GM18508 (cell line): ENCODE results near the gene DNAI4.
"Not testable (repeated sequence)": the region's sequence is repeated elsewhere in the genome, so short reads cannot be mapped to it uniquely, and the experiment has no call there.

Source experiments
- ATAC-seq: cut with Tn5 transposase; IDR thresholded peaks from one replicate; pipeline ENCODE4 v1.9.1; 2021; ENCODE audit warnings: moderate number of reproducible peaks; ENCODE audit not compliant: insufficient read depth, unreplicated experiment

Gene DNAI4

DNA sequence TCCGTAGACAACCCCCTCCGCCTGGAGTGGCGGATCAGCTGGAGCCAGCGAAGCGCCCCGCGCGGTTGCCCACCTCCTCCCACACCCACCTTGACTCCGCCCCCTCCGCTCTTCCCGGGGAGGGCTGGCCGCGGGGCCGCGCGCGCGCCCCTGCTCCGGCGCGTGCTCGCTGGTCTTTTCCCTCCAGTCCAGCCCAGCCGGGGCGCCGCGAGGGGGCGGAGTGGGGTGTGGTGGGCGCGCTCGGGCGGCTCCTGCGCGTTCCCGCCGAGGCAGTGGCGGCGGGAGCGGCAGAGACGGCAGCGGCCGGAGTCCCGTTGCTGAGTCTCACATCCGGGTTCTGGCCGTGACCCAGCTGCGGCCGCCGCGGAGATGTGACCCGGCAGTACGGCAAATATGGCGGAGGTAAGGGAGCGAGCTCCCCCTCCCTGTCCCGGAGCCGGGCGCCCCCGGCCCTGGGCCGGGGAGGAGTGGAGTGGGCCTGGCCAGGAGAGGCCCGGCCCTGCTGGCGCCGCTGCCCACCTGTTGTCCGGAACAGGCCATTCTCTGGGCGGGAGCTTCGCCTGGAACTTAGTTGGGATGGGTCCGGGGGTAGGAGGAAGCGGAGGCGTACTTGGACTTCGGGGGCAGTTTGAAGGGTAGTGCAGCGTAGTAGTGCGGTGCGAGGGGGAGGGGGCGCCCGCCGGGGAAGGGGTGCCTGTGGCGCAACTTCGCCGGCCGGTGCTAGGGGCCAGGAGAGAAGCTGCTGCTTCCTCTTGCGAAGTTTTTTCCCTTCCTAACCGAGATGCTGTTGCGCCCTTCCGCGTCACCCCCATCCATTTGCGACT, 5.6 kb upstream of the DNAI4 start:
- peak; percentile 32 for ATAC-seq

DNA sequence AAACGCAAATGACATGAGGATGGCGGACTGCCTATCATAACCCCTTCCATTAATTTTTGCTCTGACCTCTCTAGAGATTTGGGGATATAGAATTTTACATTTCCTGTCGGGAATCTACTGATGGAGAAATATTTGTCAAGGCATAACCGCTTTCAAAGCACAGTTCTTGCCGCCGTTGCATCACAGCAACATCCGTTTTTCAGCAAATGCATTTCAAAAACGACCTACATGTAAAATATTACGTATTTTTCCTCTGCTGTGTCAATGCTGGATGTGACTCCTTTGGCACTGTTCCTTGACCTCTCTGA, 5.0 kb upstream of the DNAI4 start:
- ATAC-seq = no peak

DNA sequence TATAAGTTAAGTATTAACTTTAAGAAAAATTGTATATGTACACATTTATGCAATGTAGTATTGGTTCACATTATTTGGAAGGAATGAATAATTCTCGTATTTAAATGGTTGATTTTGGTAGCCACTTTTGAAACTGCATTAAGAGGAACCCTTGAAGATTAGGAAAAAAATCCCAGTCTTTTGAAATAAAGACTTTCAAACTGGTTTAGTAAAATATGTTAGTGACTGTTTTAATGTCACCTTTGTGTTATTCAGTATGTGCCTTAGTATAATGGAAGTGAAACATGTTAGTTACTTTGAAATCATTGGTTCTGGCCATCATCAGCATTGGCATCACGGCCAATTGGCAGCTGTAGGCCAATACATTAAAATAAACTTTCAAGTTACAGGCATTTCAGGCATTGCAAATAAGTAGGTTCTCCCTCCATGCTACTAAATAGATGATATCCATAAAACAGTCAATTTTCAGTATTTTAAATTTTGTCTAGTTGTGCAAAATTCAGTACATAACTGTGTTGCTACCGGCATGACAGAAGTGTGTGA, 4.6 kb upstream of the DNAI4 start:
- no peak for ATAC-seq

DNA sequence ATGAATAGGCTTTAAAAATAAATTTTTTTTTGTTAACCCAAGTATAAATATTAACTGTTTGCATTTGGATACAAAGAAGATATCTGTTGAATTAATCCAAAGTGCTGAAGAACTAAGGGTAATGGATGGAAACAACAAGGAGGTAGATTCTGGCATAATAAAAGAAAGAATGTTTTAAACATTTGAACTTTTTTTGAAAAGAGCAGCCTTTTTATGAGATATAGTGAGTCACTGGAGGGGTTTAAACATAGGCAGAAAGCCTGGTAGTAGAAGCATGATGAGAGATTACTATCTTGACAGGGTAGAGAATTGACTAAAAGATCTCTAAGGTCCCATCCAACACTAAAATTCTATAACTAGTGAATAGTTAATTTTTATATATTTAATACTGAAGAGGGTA, 2.9 kb upstream of the DNAI4 start:
- no peak for ATAC-seq

DNA sequence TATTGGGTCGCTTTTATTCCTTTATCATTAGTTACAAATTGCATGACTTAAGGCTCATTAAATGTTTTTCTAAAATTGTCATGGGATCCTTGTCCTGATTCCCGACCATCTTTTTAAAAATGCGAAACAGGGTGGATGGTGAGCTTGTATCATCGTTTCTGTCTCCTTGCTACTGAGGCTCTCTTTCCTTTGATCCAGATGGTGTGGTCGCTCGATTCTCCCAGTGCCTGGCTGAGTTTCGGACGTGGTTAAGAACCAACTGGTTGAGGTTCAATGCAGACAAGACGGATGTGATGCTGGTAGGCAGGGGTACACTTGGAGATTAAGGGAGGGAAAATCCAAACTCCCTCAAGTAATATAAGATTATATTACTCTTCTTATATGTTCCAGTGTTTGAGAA, 1.3 kb upstream of the DNAI4 start:
- ATAC-seq = no peak

DNA sequence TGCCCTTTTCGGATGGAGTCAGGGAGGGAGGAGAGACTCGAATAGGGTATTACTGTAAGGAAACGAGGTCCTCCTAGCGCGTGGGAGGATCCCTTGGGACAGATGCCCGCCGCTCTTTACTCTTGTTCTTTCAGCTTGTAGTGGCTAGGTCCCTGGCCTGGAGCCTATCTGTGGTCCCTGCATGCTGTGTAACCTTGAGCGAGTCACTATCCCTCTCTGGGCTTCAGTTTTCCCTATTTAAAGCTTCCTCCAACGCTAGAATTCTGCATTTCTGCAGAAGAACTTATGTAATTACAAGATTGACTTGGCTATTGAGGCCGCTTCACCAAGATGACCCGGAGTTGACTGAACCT, 878 bp upstream of the DNAI4 start:
- ATAC-seq = peak; percentile 1

DNA sequence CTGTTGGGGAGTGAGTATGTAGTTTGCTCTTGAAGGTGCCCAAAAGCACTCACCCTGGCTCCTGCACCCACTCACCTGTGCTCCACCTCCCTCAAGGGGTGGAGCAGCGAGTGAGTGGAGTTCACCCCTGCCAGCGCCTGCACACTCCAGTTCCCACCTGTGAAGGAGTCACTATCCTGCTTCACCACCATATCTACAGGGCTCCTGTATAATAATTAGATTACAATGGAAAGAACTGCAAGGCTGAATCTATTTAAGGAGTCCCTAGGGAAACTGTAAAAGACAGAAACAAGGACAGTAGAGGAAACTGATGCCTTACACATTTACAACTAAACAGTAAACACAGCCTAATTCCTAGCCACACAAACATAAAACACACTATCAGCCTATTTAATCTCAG, 4.1 kb downstream of the DNAI4 start:
- ATAC-seq = no peak

DNA sequence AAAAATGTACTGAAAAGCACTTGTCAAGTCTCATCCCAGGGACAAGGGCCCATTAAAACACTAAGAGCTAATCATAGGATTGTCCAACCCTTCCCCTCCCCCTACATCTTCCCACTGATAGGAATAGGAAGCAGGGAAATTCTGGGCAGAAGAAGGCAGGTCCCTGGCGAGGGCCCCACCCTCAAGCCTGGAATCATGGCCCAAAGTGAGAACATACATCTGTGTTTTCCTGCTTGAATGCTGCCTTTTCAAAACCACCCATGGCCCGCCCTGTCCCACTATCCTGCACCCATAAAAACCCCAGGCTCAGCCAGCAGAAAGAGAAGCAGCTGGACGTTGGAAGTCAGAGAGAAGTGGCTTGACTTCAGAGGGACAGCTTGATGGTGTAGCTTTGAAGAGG, 4.8 kb downstream of the DNAI4 start:
- ATAC-seq = no peak

DNA sequence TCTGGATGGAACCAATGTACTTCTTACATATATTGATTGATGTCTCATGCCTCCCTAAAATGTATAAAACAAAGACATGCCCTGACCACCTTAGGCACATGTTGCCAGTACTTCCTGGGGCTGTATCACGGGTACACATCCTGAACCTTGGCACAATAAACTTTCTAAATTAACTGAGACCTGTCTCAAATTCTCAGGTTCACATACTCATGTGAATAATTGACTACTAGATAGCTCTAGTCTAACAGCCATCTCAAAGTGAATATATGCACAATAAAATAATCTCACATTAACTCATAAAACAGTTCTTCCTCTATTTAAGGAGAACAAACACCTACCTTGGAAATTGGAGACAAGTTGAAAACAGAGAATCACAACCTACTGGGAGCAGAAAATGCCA, 5.6 kb downstream of the DNAI4 start:
- ATAC-seq = no peak

DNA sequence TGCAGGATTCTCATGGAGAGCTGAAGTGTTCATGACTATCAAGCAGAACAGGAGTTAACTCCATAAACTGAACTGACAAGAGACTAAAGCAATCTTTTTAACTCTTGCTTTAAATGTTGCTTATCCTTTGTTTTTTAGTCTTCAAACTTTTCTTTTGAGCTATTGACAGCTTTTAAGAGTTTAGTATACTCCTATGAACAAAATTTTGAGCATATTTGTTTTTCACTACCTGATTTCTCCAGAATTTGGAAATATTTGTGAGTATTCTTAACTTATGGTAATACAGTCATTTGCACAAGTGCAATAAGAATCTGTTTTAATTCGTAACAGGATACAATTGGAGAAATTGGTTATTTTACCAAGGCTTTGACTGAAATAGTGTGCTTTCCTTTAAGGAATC, 7.2 kb downstream of the DNAI4 start:
- ATAC-seq = no peak

DNA sequence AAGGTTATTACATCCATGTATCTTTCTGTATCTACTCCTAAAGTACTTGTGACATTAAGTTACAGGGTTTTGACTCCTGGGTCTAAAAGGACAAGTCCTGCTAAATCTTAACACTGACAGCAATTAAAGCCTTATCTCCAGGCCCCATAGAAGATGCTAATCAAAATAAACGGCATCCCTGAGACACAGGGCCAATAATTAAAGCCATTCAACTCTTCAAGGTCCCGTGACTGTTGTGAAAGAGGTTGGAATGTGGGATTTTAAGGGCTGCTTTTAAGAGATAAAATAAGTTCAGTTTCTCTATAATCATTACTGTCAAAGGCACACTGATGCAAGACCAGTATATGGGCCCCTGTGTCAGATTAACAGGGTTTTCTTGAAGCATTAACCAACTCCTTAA, 8.3 kb downstream of the DNAI4 start:
- ATAC-seq = no peak

DNA sequence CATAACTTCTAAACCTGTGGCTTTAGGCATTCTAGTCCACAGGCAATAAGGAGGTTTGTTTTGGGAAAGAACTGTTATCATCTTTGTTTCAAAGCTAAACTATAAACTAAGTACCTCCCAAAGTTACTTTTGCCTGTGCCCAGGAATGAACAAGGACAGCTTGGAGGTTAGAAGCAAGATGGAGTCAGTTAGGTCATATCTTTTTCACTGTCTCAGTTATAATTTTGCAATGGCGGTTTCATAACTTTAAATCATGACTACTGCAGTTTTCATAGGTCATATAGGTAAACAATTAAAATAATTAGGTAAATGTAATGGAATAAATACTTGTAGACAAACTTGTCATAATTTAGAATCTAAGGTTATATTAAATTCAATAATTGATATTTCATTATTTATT, 9.5 kb downstream of the DNAI4 start:
- ATAC-seq = not testable (repeated sequence)

DNA sequence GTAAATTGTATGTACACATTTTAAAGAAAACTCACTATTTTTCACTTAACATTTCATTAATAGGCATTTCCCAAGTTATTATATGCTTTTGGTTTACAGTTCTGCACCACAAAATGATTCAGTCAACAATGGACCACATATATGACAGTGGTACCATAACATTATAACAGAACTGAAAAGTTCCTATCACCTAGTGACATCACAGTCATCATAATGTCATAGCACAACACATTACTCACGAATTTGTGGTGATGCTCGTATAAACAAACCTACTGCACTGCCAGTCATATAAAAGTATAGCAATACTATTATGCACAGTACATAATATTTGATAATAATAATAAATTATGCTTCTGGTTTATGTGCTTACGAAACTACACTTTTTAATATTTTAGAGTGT, 30.9 kb downstream of the DNAI4 start:
- no peak for ATAC-seq

DNA sequence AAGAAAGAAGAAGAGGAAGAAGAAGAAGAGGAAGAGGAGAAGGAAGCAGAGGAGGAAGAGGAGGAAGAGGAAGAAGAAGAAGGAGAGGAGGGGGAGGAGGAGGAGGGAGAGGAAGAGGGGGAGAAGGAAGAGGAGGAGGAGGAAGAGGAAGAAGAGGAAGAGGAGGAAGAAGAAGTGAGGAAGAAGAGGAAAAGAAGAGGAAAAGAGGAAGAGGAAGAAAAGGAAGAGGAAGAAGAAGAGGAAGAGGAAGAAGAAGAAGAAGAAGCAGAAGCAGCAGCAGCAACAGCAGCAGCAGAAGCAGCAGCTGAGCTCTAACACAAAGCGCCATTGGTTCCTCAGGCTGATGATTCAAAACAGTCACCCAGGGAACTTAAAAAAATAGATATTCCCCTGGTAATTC, 34.0 kb downstream of the DNAI4 start:
- no peak for ATAC-seq

DNA sequence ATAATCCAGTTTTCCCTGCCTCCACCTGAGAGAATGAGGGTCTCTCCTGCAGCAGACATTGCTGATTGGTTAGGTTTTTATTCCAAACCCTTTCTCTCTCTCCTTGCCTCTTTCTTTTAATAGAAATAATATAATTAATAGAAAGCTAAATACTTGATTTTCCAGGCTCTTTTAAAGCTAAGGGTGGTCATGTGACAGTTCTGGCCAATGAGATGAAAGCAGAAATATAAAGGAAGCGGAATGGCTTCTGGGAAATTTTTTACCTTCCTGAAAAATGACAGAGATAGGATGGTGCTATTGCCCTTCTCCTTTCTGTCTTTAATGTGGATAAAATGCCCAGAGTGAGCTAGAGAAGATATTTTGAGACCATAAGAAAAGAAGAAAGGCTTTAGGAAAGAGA, 35.6 kb downstream of the DNAI4 start:
- ATAC-seq = no peak

DNA sequence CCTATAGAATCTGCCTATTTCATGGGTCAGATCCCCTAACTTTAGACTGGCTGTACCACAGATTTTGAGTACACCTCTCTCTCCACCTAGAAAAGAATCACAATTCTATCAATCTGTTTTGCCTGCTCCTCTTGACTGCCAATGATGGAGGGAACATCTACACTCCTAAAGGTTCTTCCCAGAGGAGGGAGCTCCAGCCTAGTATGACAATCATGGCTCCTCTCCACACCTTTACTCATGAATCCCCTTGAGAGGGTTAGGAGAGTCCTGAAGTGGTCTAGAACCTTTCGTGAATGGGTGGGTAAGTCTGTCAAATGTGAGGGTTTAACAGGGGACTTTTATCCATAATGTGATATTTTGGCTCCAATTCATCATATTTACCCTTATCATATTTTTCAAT, 48.0 kb downstream of the DNAI4 start:
- ATAC-seq = no peak

DNA sequence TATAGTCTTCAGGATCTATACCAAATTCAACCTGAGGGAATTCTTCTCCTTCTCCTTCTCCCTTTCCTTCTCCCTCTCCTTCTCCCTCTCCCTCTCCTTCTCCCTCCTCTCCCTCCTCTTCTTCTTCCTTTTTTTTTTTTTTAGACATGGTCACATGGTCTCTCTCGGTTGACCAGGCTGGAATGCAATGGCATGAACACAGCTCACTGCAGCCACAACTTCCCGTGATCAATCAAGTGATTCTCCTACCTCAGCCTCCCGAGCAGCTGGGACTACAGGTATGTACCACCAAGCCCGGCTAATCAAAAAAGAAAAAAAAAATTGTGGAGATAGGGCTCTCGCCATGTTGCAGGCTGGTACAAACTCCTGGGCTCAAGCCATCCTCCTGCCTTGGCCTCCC, 51.5 kb downstream of the DNAI4 start:
- ATAC-seq = no peak

DNA sequence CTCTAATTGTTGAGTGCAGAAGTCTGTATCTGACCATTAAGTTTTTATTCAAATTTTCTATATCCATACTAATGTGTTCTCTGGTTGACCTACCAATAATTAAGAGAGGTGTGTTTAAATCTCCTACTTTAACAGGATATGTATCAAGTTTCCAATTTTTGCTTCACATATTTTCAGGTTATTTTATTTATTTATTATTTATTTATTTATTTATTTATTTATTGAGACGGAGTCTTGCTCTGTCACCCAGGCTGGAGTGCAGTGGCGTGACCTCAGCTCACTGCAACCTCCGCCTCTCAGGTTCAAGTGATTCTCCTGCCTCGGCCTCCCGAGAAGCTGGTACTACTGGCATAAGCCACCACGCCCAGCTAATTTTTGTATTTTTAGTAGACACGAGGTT, 52.6 kb downstream of the DNAI4 start:
- not testable (repeated sequence) for ATAC-seq

DNA sequence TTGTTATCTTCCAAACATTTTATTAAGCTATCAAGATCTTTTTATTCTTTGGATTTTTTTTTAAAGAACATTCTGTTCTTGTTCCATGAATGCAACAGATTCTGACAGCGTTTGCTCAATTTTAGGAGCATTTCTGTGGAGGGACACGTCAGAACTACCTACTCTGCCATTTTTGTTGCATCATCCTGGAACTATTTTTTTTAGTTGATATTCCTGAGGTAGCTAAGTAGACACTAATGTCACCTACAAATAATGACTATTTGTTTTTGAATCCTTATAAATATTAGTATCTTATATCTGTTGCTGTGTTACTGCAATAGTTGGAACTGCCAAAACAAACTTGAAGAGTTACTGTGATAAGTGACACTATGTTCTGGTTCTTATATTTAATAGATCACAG, 57.2 kb downstream of the DNAI4 start:
- no peak for ATAC-seq

DNA sequence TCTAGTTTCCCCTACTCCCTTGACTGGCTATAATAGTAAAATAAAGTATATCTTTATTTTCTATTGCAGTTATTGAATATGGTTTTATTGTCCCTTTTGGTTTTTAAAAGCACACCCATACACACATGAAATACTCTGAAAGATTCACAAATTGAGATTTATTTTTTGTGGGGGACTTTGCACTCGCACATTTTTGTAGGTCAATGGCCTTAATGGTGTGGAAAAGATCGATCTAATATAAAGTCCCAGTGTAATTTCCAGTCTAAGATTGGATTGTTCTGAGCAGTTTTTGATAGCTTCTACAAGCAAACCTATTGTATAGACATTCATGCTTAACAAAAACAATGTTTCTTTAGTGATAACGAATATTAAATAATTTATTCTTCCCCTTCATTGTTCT, 64.1 kb downstream of the DNAI4 start:
- no peak for ATAC-seq

DNA sequence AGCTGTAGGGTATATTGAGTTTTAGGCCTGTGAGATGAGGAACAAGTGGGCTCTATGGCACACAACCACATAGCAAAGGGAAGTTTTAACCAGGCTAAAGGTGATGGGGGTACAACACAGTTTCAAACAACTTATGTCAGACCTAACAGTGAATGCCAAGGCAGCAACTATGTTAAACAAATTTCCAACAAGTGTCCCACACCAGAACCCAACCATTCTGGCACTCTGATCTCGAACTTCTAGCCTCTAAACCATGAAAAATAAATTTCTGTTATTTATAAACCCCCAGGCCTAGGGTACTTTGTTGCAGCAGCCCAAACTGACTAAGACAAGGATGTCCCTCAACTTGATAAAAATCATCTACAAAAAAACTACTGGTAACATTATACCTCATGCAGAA, 71.3 kb downstream of the DNAI4 start:
- ATAC-seq = no peak

DNA sequence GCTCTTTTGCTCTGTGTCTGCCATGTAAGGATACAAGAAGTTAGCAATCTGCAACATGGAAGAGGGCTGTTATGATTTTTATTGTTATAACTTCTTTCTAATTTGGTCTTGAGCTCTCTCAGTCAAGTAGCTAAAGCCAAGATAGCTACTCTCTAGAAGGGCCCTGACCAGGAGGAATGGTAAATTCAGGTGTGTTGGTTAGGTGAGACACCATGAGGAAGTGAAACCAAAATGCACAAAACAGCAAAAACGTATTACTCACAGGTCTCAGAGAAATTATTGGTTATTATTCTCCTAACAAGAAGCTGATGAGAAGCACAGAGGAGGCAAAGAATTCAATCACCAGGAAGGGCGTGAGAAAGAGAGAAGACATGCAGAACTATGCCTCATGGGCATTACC, 71.8 kb downstream of the DNAI4 start:
- ATAC-seq = no peak

DNA sequence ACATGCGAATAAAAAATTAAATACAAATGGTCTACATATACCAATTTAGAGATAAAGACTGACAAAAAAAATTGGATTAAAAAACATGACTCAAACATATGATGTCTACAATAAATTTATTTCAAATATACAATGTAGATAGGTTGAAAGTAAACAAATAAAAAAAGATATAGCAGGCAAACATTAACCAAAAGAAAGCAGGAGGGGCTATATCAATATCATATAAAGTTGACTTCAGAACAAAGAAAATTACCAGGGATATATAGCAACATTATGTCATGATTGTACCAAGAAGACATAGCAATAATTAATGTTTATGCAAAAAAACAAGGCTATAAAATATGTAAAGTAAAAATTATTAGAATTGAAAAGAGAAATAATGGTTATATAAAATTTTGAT, 73.7 kb downstream of the DNAI4 start:
- no peak for ATAC-seq
